Measurements from ENCODE around the gene KAZN.

Gene KAZN

GRCh38 chr1:14677292-14677971 is 78.9 kb downstream of the KAZN start:
- no peak for DNase-seq (ENCODE audit: low spot score)

GRCh38 chr1:14678011-14678638 is 79.6 kb downstream of the KAZN start:
- DNase-seq (ENCODE audit: low spot score), result no peak

GRCh38 chr1:14679027-14679688 is 80.7 kb downstream of the KAZN start:
- DNase-seq (ENCODE audit: low spot score), result no peak

- no peak for DNase-seq (ENCODE audit: low spot score)
Measured at GRCh38 chr1:14681182-14681581, 82.7 kb downstream of the KAZN start.

GRCh38 chr1:14682941-14683621 is 84.6 kb downstream of the KAZN start:
- no peak for DNase-seq (ENCODE audit: low spot score)

- no peak for DNase-seq (ENCODE audit: low spot score)
Measured at GRCh38 chr1:14685078-14685477, 86.6 kb downstream of the KAZN start.

- no peak for DNase-seq (ENCODE audit: low spot score)
Measured at GRCh38 chr1:14686701-14687100, 88.2 kb downstream of the KAZN start.

GRCh38 chr1:14687147-14687546 is 88.7 kb downstream of the KAZN start:
- no peak for DNase-seq (ENCODE audit: low spot score)

- no peak for DNase-seq (ENCODE audit: low spot score)
Measured at GRCh38 chr1:14689996-14690615, 91.6 kb downstream of the KAZN start.

GRCh38 chr1:14693949-14694348 is 95.5 kb downstream of the KAZN start:
- DNase-seq (ENCODE audit: low spot score), result no peak

GRCh38 chr1:14694589-14694988 is 96.1 kb downstream of the KAZN start:
- no peak for DNase-seq (ENCODE audit: low spot score)

- DNase-seq (ENCODE audit: low spot score), result no peak
Measured at GRCh38 chr1:14696761-14697160, 98.3 kb downstream of the KAZN start.

GRCh38 chr1:14697353-14697752 is 98.9 kb downstream of the KAZN start:
- no peak for DNase-seq (ENCODE audit: low spot score)

GRCh38 chr1:14698314-14698713 is 99.8 kb downstream of the KAZN start:
- no peak for DNase-seq (ENCODE audit: low spot score)

GRCh38 chr1:14699620-14700019 is 101.1 kb downstream of the KAZN start:
- no peak for DNase-seq (ENCODE audit: low spot score)

- DNase-seq (ENCODE audit: low spot score), result no peak
Measured at GRCh38 chr1:14704846-14705245, 106.4 kb downstream of the KAZN start.

GRCh38 chr1:14705824-14706223 is 107.3 kb downstream of the KAZN start:
- DNase-seq (ENCODE audit: low spot score), result no peak

GRCh38 chr1:14706631-14707030 is 108.1 kb downstream of the KAZN start:
- DNase-seq (ENCODE audit: low spot score), result no peak

GRCh38 chr1:14707531-14708445 is 109.3 kb downstream of the KAZN start:
- DNase-seq (ENCODE audit: low spot score), result no peak

GRCh38 chr1:14710331-14710730 is 111.8 kb downstream of the KAZN start:
- DNase-seq (ENCODE audit: low spot score), result no peak

GRCh38 chr1:14712136-14712535 is 113.7 kb downstream of the KAZN start:
- DNase-seq (ENCODE audit: low spot score), result no peak
